Measurements from ENCODE around the gene SLC25A44.

SLC25A44 gene

DNA sequence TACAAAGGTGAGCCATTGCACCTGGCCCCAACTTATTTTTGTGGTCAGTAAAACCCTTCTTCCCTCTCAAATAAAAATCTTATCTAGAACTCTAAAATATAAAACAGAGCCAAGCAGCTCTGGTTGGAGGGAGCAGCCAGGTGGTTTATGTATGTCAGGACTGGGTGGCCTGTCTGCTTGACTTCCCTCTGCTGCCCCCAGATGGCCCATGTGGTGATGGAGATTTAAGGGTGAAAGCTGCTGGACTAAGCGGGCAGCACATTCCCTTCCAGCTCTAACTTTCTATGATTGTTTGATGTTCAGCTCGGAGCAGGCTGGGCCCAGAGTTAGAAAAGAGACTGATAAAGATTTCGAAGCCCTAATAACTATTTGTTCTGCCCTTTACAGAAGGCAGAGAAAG lies 65.9 kb downstream of the SLC25A44 start:
- no peak for DNase-seq (ENCODE audit: low spot score)
- Histone ChIP-seq H3K4me3 (no peak overlapping the region), H3K27ac (no peak overlapping the region)
- TF ChIP-seq, protein P1, sequence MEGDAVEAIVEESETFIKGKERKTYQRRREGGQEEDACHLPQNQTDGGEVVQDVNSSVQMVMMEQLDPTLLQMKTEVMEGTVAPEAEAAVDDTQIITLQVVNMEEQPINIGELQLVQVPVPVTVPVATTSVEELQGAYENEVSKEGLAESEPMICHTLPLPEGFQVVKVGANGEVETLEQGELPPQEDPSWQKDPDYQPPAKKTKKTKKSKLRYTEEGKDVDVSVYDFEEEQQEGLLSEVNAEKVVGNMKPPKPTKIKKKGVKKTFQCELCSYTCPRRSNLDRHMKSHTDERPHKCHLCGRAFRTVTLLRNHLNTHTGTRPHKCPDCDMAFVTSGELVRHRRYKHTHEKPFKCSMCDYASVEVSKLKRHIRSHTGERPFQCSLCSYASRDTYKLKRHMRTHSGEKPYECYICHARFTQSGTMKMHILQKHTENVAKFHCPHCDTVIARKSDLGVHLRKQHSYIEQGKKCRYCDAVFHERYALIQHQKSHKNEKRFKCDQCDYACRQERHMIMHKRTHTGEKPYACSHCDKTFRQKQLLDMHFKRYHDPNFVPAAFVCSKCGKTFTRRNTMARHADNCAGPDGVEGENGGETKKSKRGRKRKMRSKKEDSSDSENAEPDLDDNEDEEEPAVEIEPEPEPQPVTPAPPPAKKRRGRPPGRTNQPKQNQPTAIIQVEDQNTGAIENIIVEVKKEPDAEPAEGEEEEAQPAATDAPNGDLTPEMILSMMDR (IDR thresholded peaks at IDR 0.05), result no peak

GRCh38 chr1:156260896-156261295 lies 67.0 kb downstream of the SLC25A44 start:
- Histone ChIP-seq H3K4me3 (no peak overlapping the region), H3K27ac (no peak overlapping the region)
- DNase-seq (ENCODE audit: low spot score), result no peak
- TF ChIP-seq, protein P1 (IDR thresholded peaks at IDR 0.05), result no peak

Data from coronary artery (tissue), 2 donors.